Stomach (tissue), 9 donors: Measurements from ENCODE around the gene PPP1R2. TPM values are rescaled to one million over a fixed set of nuclear protein-coding genes. Genes with fewer than 3 reads are reported as not detected.

Experiments
- DNase-seq, 2 donors: peaks; one replicate each; pipeline versions ENCODE4 v3.0.0 to v3.0.0-alpha.2; 2013 to 2019
- H3K27ac ChIP-seq, 5 donors: fragments of 200-600 bp in 4 of 5; sonication (generic) in 4 of 5; one replicate each; pipeline ENCODE4 v1.5.1; 2013 to 2019; ENCODE audit warnings: mild to moderate bottlenecking in 1 of 5, moderate library complexity in 1 of 5
- H3K27me3 ChIP-seq, 3 donors: fragments of 200-600 bp; sonication (generic); one replicate each; pipeline ENCODE4 v1.5.1; 2017 to 2019; ENCODE audit warnings: mixed run types in 1 of 3
- H3K36me3 ChIP-seq, 4 donors: fragments of 200-600 bp; sonication (generic); 1 replicate in 3 of 4; 2 replicates in 1 of 4; pipeline ENCODE4 v1.5.1; 2016 to 2019
- H3K4me1 ChIP-seq, 4 donors: fragments of 200-600 bp; sonication (generic); one replicate each; pipeline ENCODE4 v1.5.1; 2016 to 2019
- H3K4me3 ChIP-seq, 4 donors: fragments of 200-600 bp; sonication (generic) in 3 of 4; one replicate each; pipeline ENCODE4 v1.5.1; 2016 to 2019; ENCODE audit warnings: mild to moderate bottlenecking in 1 of 4
- H3K9me3 ChIP-seq, 4 donors: fragments of 200-600 bp; sonication (generic); one replicate each; pipeline ENCODE4 v1.5.1; 2016 to 2019
- EP300 ChIP-seq: sonication (generic); formaldehyde crosslinking; IDR thresholded peaks from one replicate; pipeline ENCODE4 v1.6.1; 2017; ENCODE audit warnings: antibody characterized with exemption
- POLR2A ChIP-seq, 4 donors: fragments of 450-650 bp; IDR thresholded peaks; one replicate each; pipeline ENCODE4 v1.6.1; 2016; ENCODE audit warnings: antibody characterized with exemption in 4 of 4, control low read depth in 2 of 4, mild to moderate bottlenecking in 1 of 4, moderate library complexity in 1 of 4
- POLR2AphosphoS5 ChIP-seq, 3 donors: sonication (generic); formaldehyde crosslinking; IDR thresholded peaks; one replicate each; pipeline ENCODE4 v1.6.1; 2016; ENCODE audit warnings: antibody characterized with exemption in 3 of 3
- WGBS, 5 donors: extraction: QIAGEN DNeasy Blood & Tissue Kit in 3 of 5; methylation state at CpG; one replicate each; pipeline versions ENCODE4 v1.1.5 to v1.1.7; 2013 to 2018; 5-methylcytosine and 5-hydroxymethylcytosine counted together
- intact Hi-C: fragments of 100-400 bp; cut with DNase I; formaldehyde crosslinking; loops from one replicate; pipeline ENCODE4 v1.15.1; 2023; ENCODE audit warnings: low total_unique reads
- polyA plus RNA-seq, 3 donors: library from polyadenylated mRNA; stranded (reverse); fragments of 200-250 nt; gene quantifications; one replicate each; pipeline ENCODE4 v1.2.3, GENCODE V29; 2013
- total RNA-seq, 5 donors: library from RNA; depleted of rRNA; stranded (reverse); fragments of >200 nt; gene quantifications; one replicate each; pipeline versions ENCODE4 v1.1.0 to v1.2.3, GENCODE V29; 2014 to 2016
- TF ChIP-seq, protein P1 (sequence below), 7 experiments: fragments of 450-650 bp in 4 of 7; fragments of 200-600 bp in 3 of 7; sonication (generic) in 3 of 7; IDR thresholded peaks; one replicate each; pipeline ENCODE4 v1.5.1; 2016 to 2019; ENCODE audit warnings: antibody characterized with exemption in 7 of 7, control low read depth in 2 of 7, mild to moderate bottlenecking in 1 of 7
- donor health status: healthy with polysubstance abuse.
- donor health status: Bipolar disorder and iron deficiency.
- donor health status: healthy.

PPP1R2 gene
- total and polyA plus RNA-seq, 8 donors: 21.4 to 102 (median 42.9) TPM

DNA sequence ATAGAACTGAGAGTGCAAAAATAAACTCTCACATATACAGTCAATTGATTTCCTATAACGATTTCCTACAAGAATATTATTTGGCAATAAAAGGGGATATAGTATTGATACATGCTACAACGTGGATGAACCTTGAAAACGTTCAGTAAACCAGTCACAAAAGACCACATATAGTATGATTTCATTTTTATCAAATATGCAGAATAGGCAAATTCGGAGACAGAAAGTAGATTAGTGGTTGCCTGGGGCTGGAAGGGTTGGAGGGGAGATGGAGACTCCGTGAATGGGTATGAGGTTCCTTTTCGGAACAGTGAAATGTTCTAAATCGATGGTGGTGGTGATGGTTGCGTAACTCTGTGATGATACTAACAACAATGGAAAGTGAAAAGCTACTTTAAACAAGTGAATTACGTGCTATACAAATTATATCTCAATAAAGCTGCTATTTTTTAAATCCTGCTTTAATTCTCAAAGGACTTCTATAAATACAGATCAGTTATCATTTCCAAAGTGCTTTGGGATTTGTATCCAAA, 34.6 kb upstream of the PPP1R2 start:
- H3K27me3 ChIP-seq: peaks cover 0 to 6% (median 0%) of the 10 kb centered on the region in 3 donors
- H3K4me1 ChIP-seq: no peaks in the 10 kb centered on the region
- WGBS, 5 donors: 75 to 79% (median 77%) methylated on average over 9 of the region's 9 CpGs
- H3K27ac ChIP-seq: no peak overlapping the region
- H3K36me3 ChIP-seq: peaks cover 0 to 4% (median 0%) of the 10 kb centered on the region in 4 donors
- no peak for DNase-seq
- TF ChIP-seq, protein P1, sequence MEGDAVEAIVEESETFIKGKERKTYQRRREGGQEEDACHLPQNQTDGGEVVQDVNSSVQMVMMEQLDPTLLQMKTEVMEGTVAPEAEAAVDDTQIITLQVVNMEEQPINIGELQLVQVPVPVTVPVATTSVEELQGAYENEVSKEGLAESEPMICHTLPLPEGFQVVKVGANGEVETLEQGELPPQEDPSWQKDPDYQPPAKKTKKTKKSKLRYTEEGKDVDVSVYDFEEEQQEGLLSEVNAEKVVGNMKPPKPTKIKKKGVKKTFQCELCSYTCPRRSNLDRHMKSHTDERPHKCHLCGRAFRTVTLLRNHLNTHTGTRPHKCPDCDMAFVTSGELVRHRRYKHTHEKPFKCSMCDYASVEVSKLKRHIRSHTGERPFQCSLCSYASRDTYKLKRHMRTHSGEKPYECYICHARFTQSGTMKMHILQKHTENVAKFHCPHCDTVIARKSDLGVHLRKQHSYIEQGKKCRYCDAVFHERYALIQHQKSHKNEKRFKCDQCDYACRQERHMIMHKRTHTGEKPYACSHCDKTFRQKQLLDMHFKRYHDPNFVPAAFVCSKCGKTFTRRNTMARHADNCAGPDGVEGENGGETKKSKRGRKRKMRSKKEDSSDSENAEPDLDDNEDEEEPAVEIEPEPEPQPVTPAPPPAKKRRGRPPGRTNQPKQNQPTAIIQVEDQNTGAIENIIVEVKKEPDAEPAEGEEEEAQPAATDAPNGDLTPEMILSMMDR (IDR thresholded peaks at IDR 0.05): no peak
- no peak overlapping the region for H3K4me3 ChIP-seq
- H3K9me3 ChIP-seq: no peaks in the 10 kb centered on the region
- intact Hi-C loops: no loop called here

DNA sequence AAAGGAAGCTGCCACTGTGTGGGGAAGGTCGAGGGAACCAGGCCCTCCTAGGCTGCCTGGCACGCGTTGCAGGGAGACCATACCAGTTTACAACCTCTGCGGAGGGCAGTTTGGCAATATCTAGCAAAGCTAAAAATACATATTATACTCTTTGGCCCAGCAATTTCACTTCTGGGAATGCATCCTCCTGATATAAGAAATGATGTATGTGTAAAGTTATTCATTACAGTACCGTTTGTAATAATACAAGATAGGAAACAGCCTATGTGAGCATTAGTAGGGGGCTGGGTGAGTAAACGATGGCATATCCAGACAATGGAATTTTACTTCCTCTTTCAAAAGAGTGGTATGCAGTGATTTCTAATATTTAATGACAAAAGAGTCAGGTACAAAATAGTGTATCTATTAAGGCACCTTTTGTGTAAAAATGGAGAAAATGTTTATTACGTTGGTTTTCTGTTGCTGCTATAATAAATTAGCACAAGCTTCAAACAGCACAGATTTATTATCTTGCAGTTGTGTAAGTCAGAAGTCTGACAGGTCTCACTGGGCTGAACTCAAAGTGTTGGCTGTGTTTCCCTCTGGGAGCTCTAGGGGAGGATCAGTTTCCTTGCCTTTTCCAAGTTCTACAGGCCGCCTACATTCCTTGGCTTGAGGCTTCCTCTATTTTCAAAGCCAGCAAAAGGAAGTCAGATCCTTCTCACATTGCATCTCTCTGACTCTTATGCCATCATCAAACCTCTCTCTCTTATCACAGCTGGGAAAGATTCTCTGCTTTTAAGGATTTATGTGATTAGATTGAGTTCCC, 31.6 kb upstream of the PPP1R2 start:
- DNase-seq: no peak
- intact Hi-C loops: no loop called here
- Histone ChIP-seq H3K36me3 (peaks cover 0 to 4% (median 2%) of the 10 kb centered on the region in 4 donors), H3K4me3 (no peak overlapping the region), H3K4me1 (no peaks in the 10 kb centered on the region), H3K27me3 (peaks cover 0 to 6% (median 0%) of the 10 kb centered on the region in 3 donors), H3K9me3 (no peaks in the 10 kb centered on the region), H3K27ac (no peak overlapping the region)
- TF ChIP-seq, protein P1 (IDR thresholded peaks at IDR 0.05): no peak
- no peak for TF ChIP-seq POLR2A (IDR thresholded peaks at IDR 0.05)
- TF ChIP-seq POLR2AphosphoS5 (IDR thresholded peaks at IDR 0.05): no peak
- TF ChIP-seq EP300: no peak
- WGBS, 5 donors: 74 to 80% (median 76%) methylated on average over 8 of the region's 8 CpGs

DNA sequence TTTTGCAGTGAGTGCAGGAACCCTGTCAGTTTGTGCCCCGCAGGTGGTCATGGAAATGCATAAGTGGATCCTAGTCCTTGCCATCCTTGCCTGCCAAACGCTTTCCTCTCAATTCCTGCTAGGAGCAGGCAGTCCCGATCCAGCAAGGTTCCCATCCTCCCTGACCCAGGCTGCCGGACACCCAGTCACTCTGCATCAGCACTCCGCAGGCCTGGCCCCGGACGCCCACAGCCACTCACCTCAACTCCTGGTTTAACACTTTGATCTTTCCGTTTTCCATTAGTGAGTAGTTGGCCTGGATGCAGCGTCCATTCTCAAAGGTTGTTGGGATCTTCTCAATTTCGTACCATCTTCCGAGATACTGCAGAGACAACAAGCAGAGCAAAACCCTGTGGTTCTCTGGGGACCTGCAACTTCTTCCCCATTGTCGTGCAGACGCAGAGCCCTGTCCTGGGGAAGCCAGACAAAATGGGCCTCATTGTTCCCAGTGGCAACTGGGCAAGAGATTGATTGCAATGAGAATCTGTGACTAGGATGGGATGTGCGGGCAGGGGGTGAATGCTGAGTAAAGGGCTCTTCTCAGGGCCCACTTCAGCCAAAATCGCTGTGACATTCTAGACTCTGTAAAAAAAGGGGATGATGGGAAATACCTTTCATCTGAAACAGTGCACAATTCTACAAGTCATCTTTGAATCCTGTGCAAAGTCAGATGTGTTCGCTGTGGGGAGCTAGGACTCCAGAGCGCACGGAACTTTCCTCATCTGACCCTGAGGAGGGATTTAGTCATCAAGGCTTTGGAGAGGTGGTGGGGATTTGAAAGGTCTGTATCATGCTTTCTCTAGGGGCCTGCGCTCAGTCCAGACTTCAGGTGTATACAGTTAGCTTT, 30.7 kb upstream of the PPP1R2 start:
- H3K4me1 ChIP-seq: no peaks in the 10 kb centered on the region
- H3K9me3 ChIP-seq: no peaks in the 10 kb centered on the region
- no peak overlapping the region for H3K27ac ChIP-seq
- TF ChIP-seq, protein P1 (IDR thresholded peaks at IDR 0.05): no peak
- TF ChIP-seq POLR2A (IDR thresholded peaks at IDR 0.05): no peak
- TF ChIP-seq POLR2AphosphoS5 (IDR thresholded peaks at IDR 0.05): no peak
- TF ChIP-seq EP300: no peak
- DNase-seq: no peak
- intact Hi-C loops: no loop called here
- peaks cover 0 to 4% (median 2%) of the 10 kb centered on the region in 4 donors for H3K36me3 ChIP-seq
- WGBS, 5 donors: 92 to 95% (median 94%) methylated on average over 19 of the region's 19 CpGs
- H3K27me3 ChIP-seq: peaks cover 0 to 4% (median 0%) of the 10 kb centered on the region in 3 donors
- H3K4me3 ChIP-seq: no peak overlapping the region

DNA sequence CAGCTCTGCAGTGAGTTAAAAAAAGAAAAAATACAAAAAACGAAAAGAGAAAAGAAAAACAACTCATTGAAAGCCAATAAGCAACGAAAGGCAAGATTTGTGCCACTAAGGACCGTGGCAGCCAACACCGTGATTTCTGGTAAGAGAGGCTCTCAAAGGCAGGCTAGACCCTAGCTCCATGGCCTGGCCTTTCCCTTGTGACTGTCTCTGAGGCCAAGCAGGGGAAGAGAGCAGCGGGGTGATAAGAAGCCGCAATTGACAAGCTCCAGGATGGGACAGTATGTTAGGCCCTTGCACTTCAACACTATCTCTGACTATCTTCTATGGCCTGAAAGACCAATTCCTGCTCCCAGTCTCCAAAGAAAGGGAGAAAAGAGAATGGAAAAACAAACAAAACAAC, 28.2 kb upstream of the PPP1R2 start:
- TF ChIP-seq POLR2AphosphoS5 (IDR thresholded peaks at IDR 0.05) (no peak), EP300 (no peak), POLR2A (IDR thresholded peaks at IDR 0.05) (no peak)
- TF ChIP-seq, protein P1 (IDR thresholded peaks at IDR 0.05): no peak
- Histone ChIP-seq H3K4me1 (no peaks in the 10 kb centered on the region), H3K9me3 (no peaks in the 10 kb centered on the region), H3K36me3 (peaks cover 0 to 4% (median 2%) of the 10 kb centered on the region in 4 donors), H3K27me3 (peaks cover 0 to 14% (median 0%) of the 10 kb centered on the region in 3 donors), H3K27ac (no peak overlapping the region), H3K4me3 (no peak overlapping the region)
- no peak for DNase-seq
- WGBS, 5 donors: 74 to 85% (median 81%) methylated on average over 6 of the region's 6 CpGs
- intact Hi-C loops: no loop called here
